GM12878 (cell line): ENCODE measurements around the gene REEP2. TPM values are rescaled to one million over a fixed set of nuclear protein-coding genes. Genes with fewer than 3 reads are reported as not detected.

ENCODE experiments used
- ATAC-seq: fragments of 200-7000 bp; cut with Tn5 transposase; 3 replicates; pipeline ENCODE4 v1.9.1; 2020; ENCODE audit warnings: mild to moderate bottlenecking, moderate library complexity
- BruUV-seq: library from RNA; stranded (reverse); fragments of 400-500 nt; replicated peaks from 2 replicates; lab custom pipeline; 2021; lab: Mats Ljungman, UMichigan
- CTCF ChIA-PET: fragments of 300-600 bp; sonication (Branson Sonifier 250); formaldehyde crosslinking; extraction: SDS; loops from one replicate; lab custom pipeline; 2021; ENCODE audit warnings: inconsistent platforms; lab: Yijun Ruan, JAX
- POLR2A ChIA-PET: fragments of 350-600 bp; formaldehyde crosslinking; extraction: SDS; loops from one replicate; lab custom pipeline; 2021; ENCODE audit warnings: inconsistent platforms; lab: Charles Lee
- RAD21 ChIA-PET: fragments of 300-600 bp; sonication (Branson Sonifier 250); formaldehyde crosslinking; loops from one replicate; lab custom pipeline; 2023; ENCODE audit warnings: antibody characterized with exemption; ENCODE audit not compliant: unreplicated experiment; lab: Charles Lee
- SMC1A ChIA-PET: fragments of 300-600 bp; sonication (Branson Sonifier 250); formaldehyde crosslinking; loops from one replicate; lab custom pipeline; 2023; ENCODE audit not compliant: unreplicated experiment, uncharacterized antibody; lab: Charles Lee
- DNase-seq: peaks from one replicate; pipeline ENCODE4 v3.0.0-alpha.2; 2011; ENCODE audit warnings: low read depth, low spot score
- FAIRE-seq: peaks from 3 replicates; lab custom pipeline; 2011; peaks lifted over from hg19 to GRCh38; lab: Jason Lieb, UNC
- H2AFZ ChIP-seq: 2 replicates; pipeline ENCODE4 v1.6.0; 2011; ENCODE audit warnings: low read depth, low read length, control low read depth; ENCODE audit not compliant: control insufficient read depth
- H3K27ac ChIP-seq: 2 replicates; pipeline ENCODE4 v1.5.1; 2011; ENCODE audit warnings: control low read depth; ENCODE audit not compliant: control insufficient read depth, insufficient read depth
- H3K27me3 ChIP-seq, 2 experiments: replicated peaks in 1 of 2; 2 replicates each; pipeline versions ENCODE4 v1.6.0 to v1.6.1; 2011; ENCODE audit warnings: low read length in 1 of 2; ENCODE audit not compliant: control insufficient read depth in 2 of 2, insufficient read depth in 2 of 2
- H3K36me3 ChIP-seq, 2 experiments: 2 replicates each; pipeline ENCODE4 v1.5.1; 2011; ENCODE audit warnings: low read length in 1 of 2; ENCODE audit not compliant: control insufficient read depth in 2 of 2, insufficient read depth in 2 of 2
- H3K4me1 ChIP-seq: 2 replicates; pipeline ENCODE4 v1.6.1; 2011; ENCODE audit warnings: mild to moderate bottlenecking, low read length, moderate library complexity, mixed read lengths; ENCODE audit not compliant: control insufficient read depth, insufficient read depth
- H3K4me2 ChIP-seq: 2 replicates; pipeline ENCODE4 v1.6.0; 2011; ENCODE audit warnings: control low read depth; ENCODE audit not compliant: control insufficient read depth, insufficient read depth
- H3K4me3 ChIP-seq: fragments of 200-600 bp; sonication (generic); 2 replicates; pipeline ENCODE4 v1.5.1; 2016
- H3K79me2 ChIP-seq: 2 replicates; pipeline ENCODE4 v1.6.0; 2011; ENCODE audit warnings: low read length; ENCODE audit not compliant: control insufficient read depth, insufficient read depth
- H3K9ac ChIP-seq: 2 replicates; pipeline ENCODE4 v1.8.0; 2011; ENCODE audit warnings: low read length, control low read depth, mixed read lengths; ENCODE audit not compliant: control insufficient read depth, insufficient read depth
- H3K9me3 ChIP-seq: replicated peaks from 3 replicates; pipeline ENCODE4 v1.5.1; 2011; ENCODE audit warnings: mild to moderate bottlenecking, low read length; ENCODE audit not compliant: control insufficient read depth, insufficient read depth
- H4K20me1 ChIP-seq: 2 replicates; pipeline ENCODE4 v1.6.0; 2011; ENCODE audit not compliant: control insufficient read depth, insufficient read depth
- CBX5 ChIP-seq: sonication (generic); IDR thresholded peaks from 2 replicates; pipeline ENCODE4 v1.6.1; 2016; ENCODE audit warnings: low read depth, moderate library complexity, mild to moderate bottlenecking, inconsistent platforms
- HSF1 ChIP-seq: fragments of 150-350 bp; IDR thresholded peaks from 2 replicates; pipeline ENCODE4 v1.6.1; 2014; ENCODE audit warnings: mild to moderate bottlenecking, low read depth, low read length
- JUNB ChIP-seq: IDR thresholded peaks from 2 replicates; pipeline ENCODE4 v1.6.1; 2016; ENCODE audit warnings: antibody characterized with exemption, mild to moderate bottlenecking
- KAT2A ChIP-seq: conservative IDR thresholded peaks from 2 replicates; pipeline ENCODE4 v1.6.1; 2011; ENCODE audit warnings: low read depth, low read length; ENCODE audit not compliant: control insufficient read depth
- MYB ChIP-seq: fragments of 150-350 bp; IDR thresholded peaks from 2 replicates; pipeline ENCODE4 v1.6.1; 2014; ENCODE audit warnings: mild to moderate bottlenecking, low read depth, low read length, borderline replicate concordance
- SMAD5 ChIP-seq: IDR thresholded peaks from 2 replicates; pipeline ENCODE4 v1.6.1; 2016; ENCODE audit warnings: antibody characterized with exemption, low read depth
- SREBF1 ChIP-seq: IDR thresholded peaks from 2 replicates; pipeline ENCODE4 v1.6.1; 2012; ENCODE audit warnings: mild to moderate bottlenecking, low read length
- TCF3 ChIP-seq: IDR thresholded peaks from 2 replicates; pipeline ENCODE4 v1.6.1; 2012; ENCODE audit warnings: low read depth, mild to moderate bottlenecking, low read length, borderline replicate concordance; ENCODE audit not compliant: insufficient read depth
- WGBS: methylation state at CpG from one replicate; pipeline ENCODE4 v1.1.6; 2016; ENCODE audit warnings: low lambda C conversion rate; ENCODE audit not compliant: insufficient replicate concordance, insufficient coverage; ENCODE audit errors: missing lambda C conversion rate; 5-methylcytosine and 5-hydroxymethylcytosine counted together
- in situ Hi-C: fragments of 300-500 bp; cut with MboI; formaldehyde crosslinking; loops from 9 replicates; pipeline ENCODE4 v1.14.3; 2018; ENCODE audit warnings: mixed read lengths
- intact Hi-C: fragments of 100-400 bp; cut with micrococcal nuclease; formaldehyde crosslinking; loops from one replicate; pipeline ENCODE4 v1.14.2; 2022; ENCODE audit not compliant: unreplicated experiment
- polyA plus RNA-seq, 11 experiments: library from polyadenylated mRNA; depleted of rRNA in 4 of 11; unstranded in 6 of 11; stranded (reverse) in 5 of 11; fragments of >200 nt; fragmentation: Nextera tagmentation in 4 of 11; fragmentation: Illumina TruSeq in 1 of 11; extraction: Ambion mirVana in 4 of 11; extraction: Trizol in 1 of 11; gene quantifications; 1 replicate in 1 of 11; 2 replicates in 10 of 11; pipeline versions ENCODE4 v1.2.1 to v1.2.3, GENCODE V29; 2011 to 2016; ENCODE audit warnings: inconsistent platforms in 2 of 11, missing spikeins in 2 of 11, low read depth in 1 of 11
- total RNA-seq, 4 experiments: library from RNA; depleted of rRNA in 3 of 4; stranded (reverse); fragments of >200 nt in 3 of 4; fragmentation: Illumina TruSeq in 1 of 4; extraction: Trizol in 1 of 4; gene quantifications; 2 replicates each; pipeline versions ENCODE4 v1.2.1 to v1.2.3, GENCODE V29; 2013 to 2021
- TF ChIP-seq, protein P1 (sequence below): fragments of 450-650 bp; IDR thresholded peaks from 2 replicates; pipeline ENCODE4 v1.6.1; 2017; ENCODE audit warnings: mild to moderate bottlenecking, moderate library complexity

Gene REEP2
- total and polyA plus RNA-seq, 10 of the 15 experiments (the other 5 are each of a cell fraction or from before 2014, with no cell fraction given): 0.10 to 3.1 (median 2.0) TPM

GRCh38 chr5:138460032-138460693 lies 21.3 kb downstream of the REEP2 start:
- no peak overlapping the region for H3K9ac ChIP-seq
- no peaks in the 10 kb centered on the region for H4K20me1 ChIP-seq
- CTCF ChIA-PET: interaction anchor here (6.1 to 9.2 kb wide), 2 partner anchors 10 to 43 kb away, joined by 38 to 71 read pairs; no protein-coding TSS in a partner anchor
- no peak overlapping the region for H3K4me2 ChIP-seq
- FAIRE-seq (no peak), ATAC-seq (no peak), DNase-seq (no peak)
- H3K4me1 ChIP-seq: peaks cover 14% of the 10 kb centered on the region
- H3K79me2 ChIP-seq: no peaks in the 10 kb centered on the region
- POLR2A ChIA-PET: interaction anchor here (1.5 kb wide), 1 partner anchor 84 kb away, joined by 5 read pairs; no protein-coding TSS in a partner anchor
- BruUV-seq: no TSS peak
- RAD21 ChIA-PET: no interaction called here
- no peak overlapping the region for H3K4me3 ChIP-seq
- no peaks in the 10 kb centered on the region for H3K36me3 ChIP-seq
- H3K27ac ChIP-seq: no peak overlapping the region
- in situ Hi-C loops: no loop called here
- H3K9me3 ChIP-seq: no peaks in the 10 kb centered on the region
- intact Hi-C loops: loop anchor here (10.0 kb wide), 2 partner anchors 705 to 805 kb away; partner anchors contain the start of gene HNRNPA0
- no peaks in the 10 kb centered on the region; a peak in 1 of 4 replicates for H3K27me3 ChIP-seq
- 81% methylated on average over 4 of the region's 4 CpGs for WGBS
- SMC1A ChIA-PET: interaction anchor here (0.9 to 1.4 kb wide), 2 partner anchors 11 to 44 kb away, joined by 3 to 6 read pairs; no protein-coding TSS in a partner anchor
- TF ChIP-seq CBX5 (no peak), MYB (no peak), TCF3 (no peak), HSF1 (no peak), SMAD5 (no peak), SREBF1 (no peak), JUNB (no peak), KAT2A (no peak)
- TF ChIP-seq, protein P1, sequence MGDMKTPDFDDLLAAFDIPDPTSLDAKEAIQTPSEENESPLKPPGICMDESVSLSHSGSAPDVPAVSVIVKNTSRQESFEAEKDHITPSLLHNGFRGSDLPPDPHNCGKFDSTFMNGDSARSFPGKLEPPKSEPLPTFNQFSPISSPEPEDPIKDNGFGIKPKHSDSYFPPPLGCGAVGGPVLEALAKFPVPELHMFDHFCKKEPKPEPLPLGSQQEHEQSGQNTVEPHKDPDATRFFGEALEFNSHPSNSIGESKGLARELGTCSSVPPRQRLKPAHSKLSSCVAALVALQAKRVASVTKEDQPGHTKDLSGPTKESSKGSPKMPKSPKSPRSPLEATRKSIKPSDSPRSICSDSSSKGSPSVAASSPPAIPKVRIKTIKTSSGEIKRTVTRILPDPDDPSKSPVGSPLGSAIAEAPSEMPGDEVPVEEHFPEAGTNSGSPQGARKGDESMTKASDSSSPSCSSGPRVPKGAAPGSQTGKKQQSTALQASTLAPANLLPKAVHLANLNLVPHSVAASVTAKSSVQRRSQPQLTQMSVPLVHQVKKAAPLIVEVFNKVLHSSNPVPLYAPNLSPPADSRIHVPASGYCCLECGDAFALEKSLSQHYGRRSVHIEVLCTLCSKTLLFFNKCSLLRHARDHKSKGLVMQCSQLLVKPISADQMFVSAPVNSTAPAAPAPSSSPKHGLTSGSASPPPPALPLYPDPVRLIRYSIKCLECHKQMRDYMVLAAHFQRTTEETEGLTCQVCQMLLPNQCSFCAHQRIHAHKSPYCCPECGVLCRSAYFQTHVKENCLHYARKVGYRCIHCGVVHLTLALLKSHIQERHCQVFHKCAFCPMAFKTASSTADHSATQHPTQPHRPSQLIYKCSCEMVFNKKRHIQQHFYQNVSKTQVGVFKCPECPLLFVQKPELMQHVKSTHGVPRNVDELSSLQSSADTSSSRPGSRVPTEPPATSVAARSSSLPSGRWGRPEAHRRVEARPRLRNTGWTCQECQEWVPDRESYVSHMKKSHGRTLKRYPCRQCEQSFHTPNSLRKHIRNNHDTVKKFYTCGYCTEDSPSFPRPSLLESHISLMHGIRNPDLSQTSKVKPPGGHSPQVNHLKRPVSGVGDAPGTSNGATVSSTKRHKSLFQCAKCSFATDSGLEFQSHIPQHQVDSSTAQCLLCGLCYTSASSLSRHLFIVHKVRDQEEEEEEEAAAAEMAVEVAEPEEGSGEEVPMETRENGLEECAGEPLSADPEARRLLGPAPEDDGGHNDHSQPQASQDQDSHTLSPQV: no peak
- TF ChIP-seq, all 136 proteins: peak for 0
- no peak overlapping the region for H2AFZ ChIP-seq
